HEK293T (cell line): Measurements from ENCODE around the gene SPTY2D1.

Experiments used
- BHLHE40 ChIP-seq: fragments of 450-650 bp; IDR thresholded peaks from 2 replicates; pipeline ENCODE4 v1.6.1; 2016; ENCODE audit warnings: mild to moderate bottlenecking, moderate library complexity, borderline replicate concordance
- FOXA1 ChIP-seq: fragments of 450-650 bp; IDR thresholded peaks from 2 replicates; pipeline ENCODE4 v1.6.1; 2016; ENCODE audit warnings: mild to moderate bottlenecking
- FOXK2 ChIP-seq: fragments of 450-650 bp; IDR thresholded peaks from 2 replicates; pipeline ENCODE4 v1.6.1; 2016; ENCODE audit warnings: mild to moderate bottlenecking
- FOXM1 ChIP-seq: fragments of 450-650 bp; IDR thresholded peaks from 2 replicates; pipeline ENCODE4 v1.6.1; 2017; ENCODE audit warnings: mild to moderate bottlenecking, borderline replicate concordance
- L3MBTL2 ChIP-seq: fragments of 450-650 bp; conservative IDR thresholded peaks from 2 replicates; pipeline ENCODE4 v1.6.1; 2016; ENCODE audit warnings: mild to moderate bottlenecking
- LEF1 ChIP-seq: fragments of 450-650 bp; IDR thresholded peaks from 2 replicates; pipeline ENCODE4 v1.6.1; 2017; ENCODE audit warnings: mild to moderate bottlenecking, borderline replicate concordance
- SUZ12 ChIP-seq: fragments of 450-650 bp; IDR thresholded peaks from 2 replicates; pipeline ENCODE4 v1.6.1; 2016; ENCODE audit warnings: mild to moderate bottlenecking
- TARDBP ChIP-seq: fragments of 450-650 bp; IDR thresholded peaks from 2 replicates; pipeline ENCODE4 v1.6.1; 2016
- TF ChIP-seq, protein P1 (sequence below): fragments of 450-650 bp; IDR thresholded peaks from 2 replicates; pipeline ENCODE4 v1.6.1; 2016

- TF ChIP-seq LEF1 (no peak), BHLHE40 (no peak), SUZ12 (no peak), L3MBTL2 (no peak), FOXA1 (no peak), TARDBP (no peak), FOXM1 (no peak), FOXK2 (no peak)
- TF ChIP-seq, protein P1, sequence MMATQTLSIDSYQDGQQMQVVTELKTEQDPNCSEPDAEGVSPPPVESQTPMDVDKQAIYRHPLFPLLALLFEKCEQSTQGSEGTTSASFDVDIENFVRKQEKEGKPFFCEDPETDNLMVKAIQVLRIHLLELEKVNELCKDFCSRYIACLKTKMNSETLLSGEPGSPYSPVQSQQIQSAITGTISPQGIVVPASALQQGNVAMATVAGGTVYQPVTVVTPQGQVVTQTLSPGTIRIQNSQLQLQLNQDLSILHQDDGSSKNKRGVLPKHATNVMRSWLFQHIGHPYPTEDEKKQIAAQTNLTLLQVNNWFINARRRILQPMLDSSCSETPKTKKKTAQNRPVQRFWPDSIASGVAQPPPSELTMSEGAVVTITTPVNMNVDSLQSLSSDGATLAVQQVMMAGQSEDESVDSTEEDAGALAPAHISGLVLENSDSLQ, result no peak
Observed at GRCh38 chr11:18594999-18595749, 39.0 kb downstream of the SPTY2D1 start.
